HepG2 (cell line): ENCODE measurements around the gene FGF14. TPM values are rescaled to one million over a fixed set of nuclear protein-coding genes. Genes with fewer than 3 reads are reported as not detected.

Source experiments
- ATAC-seq: fragments of 200-7000 bp; cut with Tn5 transposase; 3 replicates; pipeline ENCODE4 v1.9.1; 2020; ENCODE audit warnings: mild to moderate bottlenecking, moderate library complexity
- BruUV-seq: library from RNA; stranded (reverse); fragments of 400-500 nt; replicated peaks from 2 replicates; lab custom pipeline; 2021; lab: Mats Ljungman, UMichigan
- CTCF ChIA-PET: fragments of 300-600 bp; formaldehyde crosslinking; extraction: SDS; loops from one replicate; lab custom pipeline; 2021; ENCODE audit warnings: low total read pairs, inconsistent platforms, low intra/inter-chr PET ratio; lab: Yijun Ruan, JAX
- POLR2A ChIA-PET: fragments of 350-600 bp; sonication (Branson Sonifier 250); formaldehyde crosslinking; loops from one replicate; lab custom pipeline; 2020; ENCODE audit warnings: antibody characterized with exemption, inconsistent platforms; lab: Yijun Ruan, JAX
- DNase-seq: peaks from one replicate; pipeline ENCODE4 v3.0.0-alpha.2; 2015; ENCODE audit warnings: low spot score
- FAIRE-seq: peaks from 3 replicates; lab custom pipeline; 2011; peaks lifted over from hg19 to GRCh38; lab: Jason Lieb, UNC
- H2AFZ ChIP-seq: one replicate; pipeline ENCODE4 v1.6.1; 2011; ENCODE audit warnings: low read length, inconsistent platforms
- H3K27ac ChIP-seq: fragments of 300-600 bp; 3 replicates; pipeline ENCODE4 v1.8.0; 2011; ENCODE audit warnings: mixed run types, mild to moderate bottlenecking, mixed read lengths, low read length, inconsistent platforms; ENCODE audit not compliant: insufficient read depth; ENCODE audit errors: extremely low read length
- H3K27me3 ChIP-seq, 2 experiments: fragments of 200-600 bp in 1 of 2; 2 replicates in 1 of 2; 3 replicates in 1 of 2; pipeline versions ENCODE4 v1.6.0 to v1.8.0; 2011; ENCODE audit warnings: low read length in 2 of 2, mild to moderate bottlenecking in 2 of 2, moderate library complexity in 2 of 2, inconsistent platforms in 1 of 2; ENCODE audit not compliant: insufficient read depth in 2 of 2, control insufficient read depth in 1 of 2
- H3K36me3 ChIP-seq, 2 experiments: fragments of 200-600 bp in 1 of 2; replicated peaks in 1 of 2; 2 replicates in 1 of 2; 3 replicates in 1 of 2; pipeline versions ENCODE4 v1.5.1 to v1.8.0; 2011; ENCODE audit warnings: low read length in 2 of 2, inconsistent platforms in 1 of 2; ENCODE audit not compliant: insufficient read depth in 2 of 2, control insufficient read depth in 1 of 2
- H3K4me1 ChIP-seq: 2 replicates; pipeline ENCODE4 v1.5.1; 2012; ENCODE audit warnings: low read length, inconsistent platforms; ENCODE audit not compliant: insufficient read depth
- H3K4me2 ChIP-seq: 2 replicates; pipeline ENCODE4 v1.6.0; 2011; ENCODE audit warnings: low read depth, low read length, inconsistent platforms
- H3K4me3 ChIP-seq, 3 experiments: fragments of 200-600 bp in 1 of 3; sonication (generic), shearing (Covaris generic) in 1 of 3; replicated peaks in 1 of 3; 2 replicates each; pipeline ENCODE4 v1.5.1; 2011 to 2016; ENCODE audit warnings: low read length in 3 of 3, inconsistent platforms in 2 of 3, low read depth in 2 of 3, mild to moderate bottlenecking in 2 of 3, control low read depth in 1 of 3, mixed read lengths in 1 of 3; ENCODE audit not compliant: insufficient read depth in 1 of 3
- H3K79me2 ChIP-seq: one replicate; pipeline ENCODE4 v1.6.1; 2011; ENCODE audit warnings: low read length, inconsistent platforms; ENCODE audit not compliant: insufficient read depth
- H3K9ac ChIP-seq: 2 replicates; pipeline ENCODE4 v1.6.0; 2011; ENCODE audit warnings: mild to moderate bottlenecking, low read depth, low read length, inconsistent platforms; ENCODE audit not compliant: insufficient read depth
- H3K9me3 ChIP-seq: 2 replicates; pipeline ENCODE4 v1.5.1; 2012; ENCODE audit warnings: mild to moderate bottlenecking, low read length
- H4K20me1 ChIP-seq: 2 replicates; pipeline ENCODE4 v1.6.0; 2011; ENCODE audit warnings: inconsistent platforms, mild to moderate bottlenecking, low read length, moderate library complexity; ENCODE audit not compliant: insufficient read depth
- DR1 ChIP-seq: sonication (generic); formaldehyde crosslinking; IDR thresholded peaks from 2 replicates; pipeline ENCODE4 v1.8.0; 2021; ENCODE audit warnings: mild to moderate bottlenecking, missing genetic modification reagents, inconsistent platforms
- HNRNPH1 ChIP-seq: fragments of 200-400 bp; formaldehyde crosslinking; optimal IDR thresholded peaks from 2 replicates; pipeline ENCODE3; 2017; ENCODE audit warnings: mild to moderate bottlenecking, low read depth, low read length
- KLF13 ChIP-seq: sonication (generic); formaldehyde crosslinking; IDR thresholded peaks from 2 replicates; pipeline ENCODE4 v1.4.0; 2020; ENCODE audit warnings: mild to moderate bottlenecking, missing genetic modification reagents
- PATZ1 ChIP-seq: sonication (generic); formaldehyde crosslinking; IDR thresholded peaks from 2 replicates; pipeline ENCODE4 v1.4.0; 2020; ENCODE audit warnings: missing genetic modification reagents
- POGK ChIP-seq: sonication (generic); formaldehyde crosslinking; conservative IDR thresholded peaks from 2 replicates; pipeline ENCODE4 v1.8.0; 2022; ENCODE audit warnings: mild to moderate bottlenecking, moderate library complexity, missing genetic modification reagents
- YY1 ChIP-seq: IDR thresholded peaks from 2 replicates; pipeline ENCODE4 v1.6.1; 2011; ENCODE audit warnings: low read length, low read depth, moderate library complexity, mild to moderate bottlenecking; ENCODE audit not compliant: insufficient read depth, insufficient replicate concordance
- ZNF136 ChIP-seq: sonication (generic); formaldehyde crosslinking; IDR thresholded peaks from 2 replicates; pipeline ENCODE4 v1.8.1; 2022; ENCODE audit warnings: low read depth, mild to moderate bottlenecking, moderate library complexity, missing genetic modification reagents
- WGBS: methylation state at CpG from one replicate; pipeline ENCODE4 v1.1.6; 2017; ENCODE audit warnings: low lambda C conversion rate; 5-methylcytosine and 5-hydroxymethylcytosine counted together
- in situ Hi-C: cut with HindIII; loops from 2 replicates; pipeline ENCODE4 v1.10.0; 2017; ENCODE audit warnings: low pct_unique_long_range_greater_than_20kb; ENCODE audit not compliant: extremely low pct_ligation_motif_present
- intact Hi-C: fragments of 100-400 bp; cut with micrococcal nuclease; formaldehyde crosslinking; loops from one replicate; pipeline ENCODE4 v1.10.0; 2022; ENCODE audit not compliant: unreplicated experiment
- polyA plus RNA-seq, 8 experiments: library from polyadenylated mRNA; depleted of rRNA in 3 of 8; stranded (reverse) in 7 of 8; unstranded in 1 of 8; fragments of >200 nt; fragmentation: Illumina TruSeq in 4 of 8; extraction: Trizol in 4 of 8; gene quantifications; 2 replicates each; pipeline versions ENCODE4 v1.2.1 to v1.2.3, GENCODE V29; 2011 to 2016; ENCODE audit warnings: low read depth in 4 of 8, missing spikeins in 1 of 8, mixed read lengths in 1 of 8; ENCODE audit not compliant: insufficient read depth in 1 of 8
- total RNA-seq, 5 experiments: library from RNA; depleted of rRNA; stranded (reverse); fragments of >200 nt; fragmentation: Illumina TruSeq; extraction: Trizol; gene quantifications; 2 replicates each; pipeline ENCODE4 v1.2.3, GENCODE V29; 2016; ENCODE audit warnings: low read depth in 1 of 5

Gene FGF14
- total and polyA plus RNA-seq, 2 of the 13 experiments (the other 11 are each of a cell fraction or from before 2014, with no cell fraction given), result not detected

- BruUV-seq, result no TSS peak
- TF ChIP-seq KLF13 (CRISPR knock-in tag) (no peak), YY1 (no peak), PATZ1 (no peak), HNRNPH1 (no peak), POGK (CRISPR knock-in tag) (no peak), DR1 (CRISPR knock-in tag) (no peak), ZNF136 (CRISPR knock-in tag) (no peak)
- DNase-seq, result no peak
- Histone ChIP-seq H4K20me1 (no peaks in the 10 kb centered on the region), H3K36me3 (no peaks in the 10 kb centered on the region), H3K27ac (no peak overlapping the region), H3K4me3 (no peak overlapping the region), H3K9ac (no peak overlapping the region), H3K27me3 (no peaks in the 10 kb centered on the region), H3K9me3 (no peaks in the 10 kb centered on the region), H3K4me2 (no peak overlapping the region), H3K79me2 (no peaks in the 10 kb centered on the region), H2AFZ (no peak overlapping the region), H3K4me1 (no peaks in the 10 kb centered on the region)
- CTCF ChIA-PET, result no interaction called here
- no peak for FAIRE-seq
- whole genome bisulfite sequencing, result 3% methylated on average over 4 of the region's 4 CpGs
- POLR2A ChIA-PET, result no interaction called here
- intact Hi-C loops (no loop called here), in situ Hi-C loops (no loop called here)
- no peak for ATAC-seq
These were observed 225.0 kb downstream of the FGF14 start for GRCh38 chr13:102176846-102177245.
